GM21360 (cell line): Measurements from ENCODE around the gene ADAM10.
A peak's percentile ranks its signal among the peaks of the same experiment; 100 is the strongest.

ENCODE experiments used
- ATAC-seq: cut with Tn5 transposase; IDR thresholded peaks from one replicate; pipeline ENCODE4 v1.9.1; 2021; ENCODE audit warnings: mild to moderate bottlenecking, moderate library complexity; ENCODE audit not compliant: unreplicated experiment

ADAM10 gene

DNA sequence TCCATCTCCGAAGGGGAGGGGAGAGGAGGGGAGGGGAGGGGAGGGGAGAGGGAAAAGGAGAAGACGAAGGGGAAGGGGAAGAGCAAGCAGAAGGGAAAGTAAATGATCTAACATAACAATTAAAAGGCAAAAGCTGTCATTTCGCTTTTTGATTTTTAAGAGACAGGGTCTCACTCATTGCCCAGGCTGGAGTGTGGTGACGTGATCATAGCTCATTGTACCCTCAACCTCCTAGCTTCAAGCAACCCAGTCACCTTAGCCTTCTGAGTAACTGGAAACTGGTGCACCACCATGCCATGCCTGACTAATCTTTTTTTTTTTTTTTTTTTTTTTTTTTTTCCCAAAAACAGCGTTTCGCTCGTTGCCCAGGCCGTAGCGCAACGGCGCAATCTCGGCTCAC, 22.6 kb downstream of the ADAM10 start:
- ATAC-seq: no peak

DNA sequence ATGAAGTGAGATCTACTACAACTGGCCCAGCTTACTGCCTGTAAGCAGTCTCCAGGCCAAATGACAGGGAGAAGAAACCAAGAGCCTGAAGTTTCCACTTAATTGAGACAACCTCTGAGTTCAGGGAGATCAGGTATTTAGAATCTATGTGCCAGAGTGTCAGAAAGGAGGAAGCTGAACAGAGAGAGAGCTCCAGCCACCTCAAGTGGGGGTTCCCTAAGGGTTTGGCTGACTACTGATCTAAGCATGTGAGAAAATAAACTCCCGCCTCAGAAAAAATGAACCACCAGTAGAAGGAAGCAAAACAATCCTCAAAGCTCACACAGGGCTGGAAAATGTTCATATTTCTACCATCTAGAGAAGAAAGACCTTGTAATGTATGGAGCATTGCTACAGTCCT, 25.0 kb downstream of the ADAM10 start:
- ATAC-seq: peak; percentile 72

DNA sequence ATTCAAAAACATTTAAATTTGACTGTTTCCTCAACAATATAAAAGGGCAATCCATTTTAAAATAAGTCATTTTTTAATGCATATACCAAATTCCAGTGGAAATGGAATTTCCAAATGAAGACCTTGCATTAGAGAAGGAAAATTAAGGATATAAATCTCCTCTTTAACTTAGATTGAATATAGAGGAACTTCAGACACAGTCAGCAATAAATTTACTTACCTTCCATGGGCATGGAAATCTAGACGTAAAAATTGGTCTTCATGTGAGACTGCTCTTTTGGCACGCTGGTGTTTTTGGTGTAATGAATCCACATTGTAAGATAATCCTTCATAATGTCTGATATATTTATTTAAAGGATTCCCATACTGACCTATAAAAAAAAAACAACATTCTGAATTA, 32.1 kb downstream of the ADAM10 start:
- ATAC-seq: no peak

DNA sequence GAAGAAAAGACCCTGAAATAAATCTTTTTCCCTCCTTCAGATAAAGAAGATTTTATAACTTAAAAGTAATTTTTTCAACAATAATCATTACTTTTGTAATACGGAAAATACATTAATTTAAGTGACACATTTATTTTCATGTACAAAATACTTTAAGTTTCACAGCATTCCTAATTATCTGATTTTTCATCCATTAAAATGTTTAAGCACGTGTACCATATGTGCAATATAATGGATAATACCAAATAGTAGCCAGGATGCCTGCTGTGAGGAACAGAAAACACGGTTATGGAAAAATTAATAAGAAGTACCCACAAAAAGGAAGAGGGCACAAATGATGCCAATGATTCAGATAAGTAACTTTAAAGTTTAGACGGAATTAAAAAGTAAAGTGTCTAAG, 33.5 kb downstream of the ADAM10 start:
- no peak for ATAC-seq

DNA sequence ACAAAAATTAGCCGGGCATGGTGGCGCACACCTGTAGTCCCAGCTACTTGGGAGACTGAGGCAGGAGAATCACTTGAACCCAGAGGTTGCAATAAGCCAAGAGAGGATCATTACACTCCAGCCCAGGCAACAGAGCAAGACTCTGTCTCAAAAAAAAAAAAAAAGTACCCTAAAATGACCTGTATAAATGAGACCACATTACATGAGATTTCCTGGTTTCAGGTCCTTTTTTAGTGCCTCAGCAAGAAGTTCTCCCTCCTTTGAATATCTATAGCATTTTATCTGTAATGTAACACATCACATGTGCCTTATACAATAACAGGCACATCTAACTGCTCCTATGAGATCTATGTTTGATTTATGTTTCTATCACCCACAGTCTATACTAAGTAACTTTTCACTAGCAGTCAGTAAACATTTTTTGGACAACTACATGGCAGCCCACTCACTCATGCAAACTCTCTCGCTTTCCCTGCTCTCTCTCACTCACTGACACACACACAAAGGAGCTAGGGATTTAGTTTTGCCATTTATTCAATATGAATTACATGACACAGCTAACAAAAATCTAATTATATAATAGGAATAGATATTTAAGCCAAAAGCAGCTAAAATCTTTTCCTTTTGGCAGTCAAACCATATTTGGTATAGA, 34.1 kb downstream of the ADAM10 start:
- no peak for ATAC-seq

DNA sequence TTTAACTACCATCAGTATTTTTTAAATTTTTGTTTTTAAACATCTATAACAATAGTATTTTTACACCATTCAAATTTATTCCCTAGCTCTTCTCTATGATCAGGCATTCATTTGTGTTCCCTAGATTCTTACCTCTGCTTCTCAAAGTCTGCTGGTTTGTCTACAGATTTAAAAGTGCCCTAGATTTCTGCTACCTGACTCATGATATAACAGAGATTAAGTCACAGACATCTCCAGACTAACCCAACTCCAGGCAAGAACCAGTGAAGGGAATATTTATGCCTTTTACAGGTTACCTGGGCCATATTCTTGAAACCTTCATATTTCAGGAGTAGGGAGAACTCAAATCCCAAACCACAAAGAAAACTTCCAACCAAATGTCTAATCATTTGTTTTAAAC, 38.8 kb downstream of the ADAM10 start:
- no peak for ATAC-seq

DNA sequence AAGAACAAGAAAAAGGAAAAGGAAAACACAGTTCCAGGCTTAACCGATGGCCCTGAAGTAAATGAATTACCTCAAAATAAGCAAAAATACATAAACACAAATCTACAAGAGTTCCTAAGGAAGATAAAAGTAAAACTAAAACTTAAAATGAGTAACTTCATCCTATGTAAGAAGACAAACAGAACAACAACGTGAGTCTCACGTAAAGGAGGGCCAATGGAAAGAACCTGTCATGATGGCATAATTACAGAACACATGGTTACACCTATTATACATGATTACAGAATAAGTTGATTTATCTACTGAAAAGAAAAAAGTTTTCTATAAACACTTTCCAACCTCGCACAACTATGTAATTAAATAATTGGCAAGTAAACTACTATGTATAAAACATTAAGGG, 42.1 kb downstream of the ADAM10 start:
- no peak for ATAC-seq

DNA sequence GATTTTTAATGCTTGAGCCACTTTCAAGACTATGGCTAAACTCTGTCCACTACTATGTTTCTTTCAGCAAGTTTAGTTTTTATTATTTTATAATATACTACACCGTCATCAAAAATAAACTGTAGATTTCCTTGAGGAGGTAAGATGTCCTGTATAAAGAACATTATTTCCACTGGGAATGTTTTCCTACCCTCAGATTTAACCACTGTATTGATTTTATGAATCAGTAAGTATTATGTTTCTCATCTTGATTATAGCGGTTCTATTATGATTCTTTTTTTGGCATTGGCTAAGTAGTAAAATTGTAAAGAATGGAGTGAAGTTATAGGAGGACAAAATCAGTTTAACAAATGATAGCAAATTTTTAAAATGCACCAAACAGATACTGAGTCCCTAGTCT, 44.4 kb downstream of the ADAM10 start:
- no peak for ATAC-seq

DNA sequence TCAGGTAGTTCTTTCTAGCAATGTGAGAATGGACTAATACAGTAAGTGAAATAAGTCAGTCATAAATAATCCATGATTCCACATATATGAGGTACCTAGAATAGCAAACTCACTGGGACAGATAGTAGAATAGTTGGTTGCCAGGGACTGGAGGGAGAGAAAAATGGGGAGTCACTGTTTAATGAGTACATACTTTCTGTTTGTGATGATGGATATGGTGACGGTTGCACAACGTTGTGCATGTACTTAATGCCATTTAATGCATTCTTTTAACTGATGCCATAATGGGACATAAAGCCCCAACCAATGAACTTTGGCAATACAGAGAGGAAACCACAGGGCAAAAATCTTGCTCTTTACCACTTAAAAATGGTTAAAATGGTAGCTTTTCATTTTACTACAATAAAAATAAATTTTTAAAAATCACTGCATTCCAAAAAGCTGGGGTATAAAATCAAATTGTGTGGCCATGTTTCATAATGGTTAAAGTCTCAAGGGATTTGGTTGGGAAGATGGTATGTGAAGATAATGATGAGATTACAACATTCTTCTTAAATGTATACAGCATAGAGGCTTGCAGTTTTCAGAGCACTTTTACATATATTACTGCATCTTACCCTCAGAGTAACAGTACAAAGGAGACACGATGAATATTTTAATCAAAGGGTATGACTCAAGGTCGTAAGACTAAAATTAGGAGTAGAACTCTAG, 45.2 kb downstream of the ADAM10 start:
- ATAC-seq: no peak

DNA sequence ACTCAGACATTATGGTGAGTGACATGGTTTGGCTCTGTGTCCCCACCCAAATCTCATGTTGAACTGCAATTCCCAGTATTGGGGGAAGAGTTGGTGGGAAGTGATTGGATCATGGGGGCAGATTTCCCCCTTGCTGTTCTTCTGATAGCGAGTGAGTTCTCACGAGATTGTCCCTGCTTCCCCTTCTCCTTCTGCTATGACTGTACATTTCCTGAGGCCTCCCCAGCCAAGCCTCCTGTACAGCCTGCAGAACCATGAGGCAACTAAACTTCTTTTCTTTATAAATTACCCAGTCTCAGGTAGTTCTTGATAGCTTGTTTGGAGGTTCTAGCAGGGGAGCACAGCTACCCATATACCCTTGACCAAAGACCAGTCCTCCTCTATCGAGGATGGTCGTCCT, 45.9 kb downstream of the ADAM10 start:
- no peak for ATAC-seq

DNA sequence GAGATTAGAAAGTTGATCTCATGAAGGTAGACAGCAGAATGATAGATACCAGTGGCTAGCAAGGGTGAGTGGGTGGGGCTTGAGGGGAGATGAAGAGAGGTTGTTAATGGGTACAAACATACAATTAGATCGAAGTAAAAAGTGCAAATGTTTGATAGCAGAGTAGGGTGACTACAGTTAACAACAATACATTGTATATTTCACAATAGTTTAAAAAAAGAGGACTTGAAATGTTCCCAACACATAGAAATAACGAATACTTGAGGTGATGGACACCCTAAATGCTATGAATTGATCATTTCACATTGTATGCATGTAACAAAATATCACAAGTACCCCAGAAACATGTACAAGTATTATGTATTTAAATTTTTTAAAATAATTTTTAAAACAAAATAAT, 47.3 kb downstream of the ADAM10 start:
- ATAC-seq: no peak

DNA sequence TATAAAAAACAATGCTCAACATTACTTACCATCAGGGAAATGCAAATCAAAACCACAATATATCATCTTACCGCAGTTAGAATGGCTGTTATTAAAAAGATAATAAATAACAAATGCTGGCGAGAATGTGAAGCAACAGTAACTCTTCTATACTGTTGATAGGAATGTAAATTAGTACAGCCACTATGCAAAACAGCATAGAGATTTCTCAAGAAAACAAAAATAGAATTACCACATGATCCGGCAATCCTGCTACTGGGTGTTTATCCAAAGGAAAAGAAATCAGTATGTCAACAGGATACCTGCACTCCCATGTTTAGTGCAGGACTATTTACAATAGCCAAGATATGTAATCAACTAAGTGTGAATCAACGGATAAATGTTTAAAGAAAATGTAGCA, 48.1 kb downstream of the ADAM10 start:
- no peak for ATAC-seq

DNA sequence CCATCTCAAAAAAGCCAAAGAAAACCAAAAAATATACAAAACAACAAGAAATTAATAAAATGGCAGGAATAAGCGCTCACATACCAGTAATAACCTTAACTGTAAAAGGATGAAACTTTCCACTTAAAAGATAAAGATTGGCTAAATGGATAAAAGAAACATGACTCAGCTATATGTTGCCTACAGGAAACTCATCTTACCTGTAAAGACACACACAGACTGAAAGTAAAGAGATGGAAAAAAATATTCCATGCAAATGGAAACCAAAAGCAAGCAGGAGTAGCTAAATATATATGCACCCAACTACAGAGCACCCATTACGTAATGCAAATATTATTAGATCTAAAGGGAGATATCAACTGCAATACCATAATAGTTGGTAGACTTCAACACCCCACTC, 49.7 kb downstream of the ADAM10 start:
- no peak for ATAC-seq

DNA sequence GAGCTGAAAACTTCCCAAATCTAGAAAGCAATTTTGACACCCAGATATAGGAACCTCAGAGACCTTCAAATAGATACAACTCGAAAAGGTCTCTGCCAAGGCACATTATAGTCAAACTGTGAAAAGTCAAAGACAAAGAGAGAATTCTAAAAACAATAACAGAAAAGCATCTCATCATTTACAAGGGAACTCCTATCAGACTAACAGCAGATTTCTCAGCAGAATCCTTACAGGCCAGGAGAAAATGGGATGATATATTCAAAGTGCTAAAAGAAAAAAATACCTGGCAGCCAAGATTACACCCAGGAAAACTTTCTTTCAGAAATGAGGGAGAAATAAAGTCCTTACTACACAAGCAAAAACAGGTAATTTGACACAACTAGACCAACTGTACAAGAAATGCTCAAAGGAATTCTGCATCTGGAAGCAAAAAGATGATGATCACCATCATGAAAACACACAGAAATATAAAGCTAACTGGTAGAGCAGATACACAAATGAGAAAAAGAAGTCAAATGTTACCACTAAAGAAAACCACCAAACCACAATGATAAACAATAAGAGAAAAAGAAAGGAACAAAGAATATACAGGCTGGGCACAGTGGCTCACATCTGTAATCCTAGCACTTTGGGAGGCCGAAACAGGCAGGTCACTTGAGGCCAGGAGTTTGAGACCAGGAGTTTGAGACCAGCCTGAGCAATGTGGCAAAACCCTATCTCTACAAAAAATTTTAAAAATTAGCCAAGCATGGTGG, 50.4 kb downstream of the ADAM10 start:
- no peak for ATAC-seq

DNA sequence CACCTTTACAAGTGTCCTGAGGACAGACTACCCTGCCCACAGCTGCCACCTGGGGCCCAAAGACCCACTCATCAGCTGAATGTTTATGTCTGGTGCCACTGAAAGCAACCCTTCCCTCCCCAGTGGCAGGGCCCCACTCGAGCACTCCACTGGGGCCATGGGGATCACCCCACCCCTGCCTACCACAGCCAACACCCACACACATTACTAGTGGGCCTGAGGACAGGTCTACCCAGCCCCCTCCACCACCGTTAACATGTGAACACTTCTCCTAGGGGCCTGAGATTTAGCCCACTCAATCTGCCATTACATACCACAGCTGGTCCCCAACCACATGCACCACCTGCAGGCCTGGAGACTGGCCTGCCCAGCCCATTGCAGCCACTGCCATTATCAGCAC, 52.3 kb downstream of the ADAM10 start:
- no peak for ATAC-seq

DNA sequence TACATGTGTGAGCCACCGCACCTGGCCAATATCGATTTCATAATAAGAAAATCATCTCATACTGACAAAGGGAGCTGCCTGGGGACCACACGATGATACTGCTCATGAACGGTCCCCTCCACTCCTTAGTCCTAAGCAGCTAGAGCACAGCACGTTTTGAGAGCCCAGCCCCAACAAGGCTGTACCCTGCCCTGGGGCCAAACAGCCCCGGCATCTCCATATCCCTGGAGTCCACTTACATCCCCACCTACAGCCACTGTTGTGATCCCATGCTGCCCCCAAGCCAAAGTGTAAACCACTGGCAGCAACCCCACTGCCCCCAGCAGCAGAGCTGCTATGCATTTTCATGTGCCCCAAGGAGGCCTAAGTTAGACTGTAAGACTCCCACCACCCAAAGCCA, 52.8 kb downstream of the ADAM10 start:
- no peak for ATAC-seq

DNA sequence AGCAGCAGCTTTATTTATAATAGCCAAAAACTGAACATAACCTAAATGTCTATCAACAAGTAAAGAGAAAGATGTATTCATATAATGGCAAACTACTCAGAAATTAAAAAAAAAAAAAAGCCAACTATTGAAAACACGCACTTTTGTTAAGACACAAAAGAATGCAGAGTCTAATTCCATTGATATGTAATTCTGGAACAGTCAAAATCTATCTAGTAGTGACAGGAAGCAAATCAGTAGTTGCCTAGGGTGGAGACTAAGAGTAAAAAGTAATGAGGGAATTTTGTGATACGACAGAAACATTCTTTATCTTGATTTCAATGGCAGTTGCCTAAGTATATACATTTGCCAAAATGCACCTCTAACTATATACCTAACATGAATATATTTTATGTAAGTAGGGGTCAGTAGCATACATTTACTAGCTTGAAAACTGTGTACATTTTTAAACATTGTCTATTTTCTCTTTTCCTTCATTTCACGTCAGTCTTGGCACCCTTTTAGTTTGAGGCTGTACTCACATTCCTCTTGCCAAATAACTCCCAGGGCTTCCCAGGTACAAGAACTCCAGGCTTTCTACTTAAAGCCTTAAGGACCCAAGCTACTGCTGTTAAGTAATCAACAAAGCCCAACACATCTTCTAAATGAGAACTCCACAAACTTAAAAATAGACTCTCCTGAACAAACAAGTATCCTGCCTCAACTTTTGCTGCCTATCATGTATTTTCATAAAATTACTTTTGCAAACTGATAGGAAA, 54.7 kb downstream of the ADAM10 start:
- no peak for ATAC-seq

DNA sequence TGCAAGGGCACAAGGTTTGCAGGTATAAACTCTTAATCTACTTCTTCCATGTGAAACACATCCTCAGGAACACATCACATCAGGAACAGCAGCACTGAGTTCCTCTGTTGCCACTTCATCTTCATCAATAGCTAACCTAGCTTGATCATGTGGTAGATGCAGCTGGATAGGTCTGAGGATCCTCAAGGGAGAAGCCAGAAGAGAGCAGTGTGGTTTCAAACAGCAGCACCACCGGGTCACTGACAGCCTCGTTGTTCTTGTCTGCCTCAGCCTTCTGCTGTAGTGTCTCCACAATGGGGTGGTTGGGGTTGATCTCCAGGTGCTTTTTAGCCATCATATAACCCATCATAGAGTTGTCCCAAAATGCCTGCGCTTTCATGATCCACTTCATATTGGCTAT, 58.8 kb downstream of the ADAM10 start:
- ATAC-seq: no peak

DNA sequence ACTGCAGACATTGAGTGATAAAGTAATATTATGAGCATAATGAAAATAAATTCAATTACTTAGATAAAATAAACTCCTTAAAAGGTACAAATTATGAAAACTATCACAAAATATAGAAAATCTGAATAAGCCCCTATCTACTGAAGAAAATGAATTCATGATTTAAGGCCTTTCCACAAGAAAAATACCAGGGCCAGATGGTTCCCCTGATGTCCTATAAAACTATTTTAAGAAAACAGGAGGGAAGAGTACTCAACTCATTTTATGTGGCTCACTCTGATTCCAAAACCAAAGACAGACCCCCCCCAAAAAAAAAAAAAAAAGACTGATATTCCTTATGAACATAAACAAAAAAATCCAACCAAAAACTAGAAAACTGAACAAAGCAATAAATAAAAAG, 59.9 kb downstream of the ADAM10 start:
- no peak for ATAC-seq

DNA sequence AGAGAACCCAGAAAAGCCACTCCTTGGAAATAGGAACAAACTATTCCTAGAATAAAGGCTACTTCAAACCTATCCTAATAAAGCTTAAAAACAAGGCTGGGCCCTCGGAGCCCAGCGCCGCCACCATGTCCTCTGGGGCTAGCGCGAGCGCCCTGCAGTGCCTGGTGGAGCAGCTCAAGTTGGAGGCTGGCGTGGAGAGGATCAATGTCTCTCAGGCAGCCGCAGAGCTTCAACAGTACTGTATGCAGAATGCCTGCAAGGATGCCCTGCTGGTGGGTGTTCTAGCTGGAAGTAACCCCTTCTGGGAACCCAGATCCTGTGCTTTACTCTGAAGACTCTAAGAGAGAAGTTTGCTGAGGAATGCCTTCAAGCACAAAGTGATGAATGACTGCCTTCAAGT, 63.2 kb downstream of the ADAM10 start:
- no peak for ATAC-seq

DNA sequence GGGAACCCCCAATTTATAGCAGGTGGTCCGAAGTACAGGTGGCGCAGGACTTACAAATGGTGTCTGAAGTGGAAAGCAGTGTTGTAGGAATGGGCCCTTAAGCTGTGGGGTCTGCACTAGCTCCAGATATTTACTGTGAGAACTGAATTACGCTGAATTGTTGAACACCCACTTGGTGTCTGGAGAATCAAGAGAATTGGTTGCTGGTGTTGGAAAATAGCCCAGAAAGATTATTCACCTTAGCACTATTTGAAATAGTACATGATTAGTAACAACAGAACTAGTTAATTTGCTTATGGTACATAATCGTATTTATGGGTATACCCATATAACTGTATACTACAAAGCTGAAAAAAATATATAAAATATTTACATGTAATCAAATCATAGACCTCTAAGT, 64.8 kb downstream of the ADAM10 start:
- ATAC-seq: no peak
